Hepatocyte (in vitro differentiated cells): ENCODE data around the gene OVOL1.

ENCODE experiments used
- CTCF ChIP-seq: fragments of 200-600 bp; sonication (generic); IDR thresholded peaks from 2 replicates; pipeline ENCODE4 v1.5.1; 2016; ENCODE audit warnings: antibody characterized with exemption, mild to moderate bottlenecking; ENCODE audit not compliant: poor library complexity
- EZH2 ChIP-seq: fragments of 200-600 bp; sonication (generic); IDR thresholded peaks from 2 replicates; pipeline ENCODE4 v1.6.1; 2016; ENCODE audit warnings: antibody characterized with exemption, mild to moderate bottlenecking, borderline replicate concordance

DNA sequence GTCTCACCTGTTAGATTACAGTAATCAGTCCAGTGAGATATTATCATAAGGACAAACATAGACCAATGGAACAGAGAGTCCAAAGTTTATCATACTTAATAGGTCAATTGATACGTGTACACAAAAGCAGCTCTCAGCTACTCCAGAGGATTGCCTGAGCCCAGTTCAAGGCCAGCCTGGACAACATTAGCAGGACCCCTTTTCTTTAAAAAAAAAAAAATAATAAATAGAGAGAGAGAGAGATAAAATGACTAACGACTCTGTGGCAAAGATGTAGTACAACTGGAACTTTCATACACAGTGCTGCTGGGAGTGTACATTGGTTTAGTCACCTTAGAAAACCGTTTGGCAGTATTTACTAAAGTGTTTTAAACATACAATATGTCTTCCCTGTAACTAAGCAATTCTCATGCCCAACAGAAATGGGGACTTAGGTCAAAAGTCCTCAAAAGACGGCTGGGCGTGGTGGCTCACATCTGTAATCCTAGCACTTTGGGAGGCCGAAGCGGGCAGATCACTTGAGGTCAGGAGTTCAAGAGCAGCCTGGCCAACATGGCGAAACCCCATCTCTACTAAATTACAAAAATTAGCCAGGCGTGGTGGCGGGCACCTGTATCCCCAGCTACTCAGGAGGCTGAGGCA lies 57.5 kb downstream of the OVOL1 start:
- TF ChIP-seq CTCF (no peak), EZH2 (no peak)
